ENCODE data around the gene IGSF21.

DNA sequence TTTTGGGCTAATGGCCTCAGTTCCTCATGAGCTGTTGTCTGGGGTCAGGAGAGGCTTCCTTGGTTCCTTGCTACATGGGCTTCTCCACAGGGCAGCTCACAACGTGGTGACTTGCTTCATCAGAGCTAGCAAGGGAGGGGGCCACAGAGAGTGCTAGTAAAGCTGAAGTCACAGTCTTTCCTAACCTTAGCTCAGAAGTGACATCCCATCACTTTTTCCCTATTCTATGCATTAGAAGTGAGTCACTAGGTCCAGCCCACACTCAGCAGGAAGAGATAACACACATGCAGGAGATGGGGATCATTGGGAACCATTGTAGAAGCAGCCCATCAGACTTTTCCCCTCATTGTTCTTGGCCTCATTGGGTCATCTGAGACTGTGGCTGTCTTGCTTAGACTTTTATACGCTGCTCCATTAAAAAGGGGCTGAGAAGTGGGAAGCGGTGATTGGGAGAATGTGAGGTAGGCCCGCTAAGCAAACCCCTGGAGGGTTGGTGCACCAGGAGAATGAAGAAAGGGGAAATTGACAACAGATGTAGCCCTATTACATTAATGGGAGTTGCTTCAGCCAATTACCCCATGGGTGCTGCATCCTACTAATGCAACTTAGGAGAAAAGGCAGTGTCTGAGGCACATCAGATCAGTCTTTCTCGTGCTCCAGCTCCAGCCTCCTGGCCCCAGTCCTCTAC lies 22.1 kb upstream of the IGSF21 start:
- TF ChIP-seq POLR2A (IDR thresholded peaks at IDR 0.05) (no peak), CTCF (IDR thresholded peaks at IDR 0.05) (no peak)

Data from vagina (tissue), 2 donors.